Aorta (tissue), 5 donors: ENCODE data around the gene PTPRN2. TPM values are rescaled to one million over a fixed set of nuclear protein-coding genes. Genes with fewer than 3 reads are reported as not detected.
"Not testable (repeated sequence)": the region's sequence is repeated elsewhere in the genome, so short reads cannot be mapped to it uniquely, and the experiment has no call there.

ENCODE experiments used
- ATAC-seq: fragments of 200-7000 bp; cut with Tn5 transposase; one replicate; pipeline ENCODE4 v1.9.1; 2022; ENCODE audit warnings: moderate library complexity; ENCODE audit not compliant: low FRiP score
- DNase-seq, 2 donors: peaks; one replicate each; pipeline ENCODE4 v3.0.0-alpha.2; 2020
- H3K27ac ChIP-seq, 2 donors: one replicate each; pipeline ENCODE4 v1.5.1; 2013; ENCODE audit warnings: low read length in 2 of 2, mild to moderate bottlenecking in 2 of 2, moderate library complexity in 2 of 2, control low read depth in 1 of 2, inconsistent platforms in 1 of 2, low read depth in 1 of 2
- H3K27me3 ChIP-seq, 2 donors: one replicate each; pipeline ENCODE4 v1.6.1; 2013; ENCODE audit warnings: control low read depth in 1 of 2, low read length in 1 of 2, mild to moderate bottlenecking in 1 of 2, moderate library complexity in 1 of 2; ENCODE audit not compliant: insufficient read depth in 2 of 2, control insufficient read depth in 1 of 2
- H3K36me3 ChIP-seq, 2 donors: one replicate each; pipeline ENCODE4 v1.6.1; 2013; ENCODE audit warnings: control low read depth in 1 of 2, low read length in 1 of 2, mild to moderate bottlenecking in 1 of 2; ENCODE audit not compliant: insufficient read depth in 2 of 2, control insufficient read depth in 1 of 2
- H3K4me1 ChIP-seq, 2 donors: one replicate each; pipeline ENCODE4 v1.6.1; 2013; ENCODE audit warnings: low read length in 2 of 2, control low read depth in 1 of 2, mild to moderate bottlenecking in 1 of 2, moderate library complexity in 1 of 2; ENCODE audit not compliant: insufficient read depth in 2 of 2, control insufficient read depth in 1 of 2
- H3K4me3 ChIP-seq, 2 donors: one replicate each; pipeline ENCODE4 v1.5.1; 2013; ENCODE audit warnings: low read length in 2 of 2, control low read depth in 1 of 2, mild to moderate bottlenecking in 1 of 2
- H3K9me3 ChIP-seq: one replicate; pipeline ENCODE4 v1.6.1; 2013; ENCODE audit warnings: mild to moderate bottlenecking, low read length; ENCODE audit not compliant: control insufficient read depth
- WGBS, 2 donors: extraction: QIAGEN DNeasy Blood & Tissue Kit; methylation state at CpG; one replicate each; pipeline ENCODE4 v1.1.7; 2013; 5-methylcytosine and 5-hydroxymethylcytosine counted together
- intact Hi-C, 2 donors: fragments of 100-400 bp; cut with DNase I; formaldehyde crosslinking; loops; one replicate each; pipeline versions ENCODE4 v1.14.2 to v1.15.0; 2022
- polyA plus RNA-seq, 2 donors: library from polyadenylated mRNA; stranded (reverse); fragments of 200-250 nt; gene quantifications; one replicate each; pipeline ENCODE4 v1.2.3, GENCODE V29; 2013
- total RNA-seq, 2 donors: library from RNA; stranded (reverse); fragmentation: NEBNext Ultra II Directional; extraction: Animal tissue kit (Norgen Biotek cat#: 25700); gene quantifications; one replicate each; pipeline ENCODE4 v1.2.1, GENCODE V29; 2021
- donor health status: healthy with polysubstance abuse.
- donor health status: Bipolar disorder and iron deficiency.
- donor health status: DM: no; HTN: no; CAD: no.
- donor health status: DM: no; HTN: no; CAD: no.
- donor health status: DM: yes; HTN: yes; CAD: no.

The PTPRN2 gene
- total and polyA plus RNA-seq, 4 donors: 0.67 to 3.3 (median 1.4) TPM

DNA sequence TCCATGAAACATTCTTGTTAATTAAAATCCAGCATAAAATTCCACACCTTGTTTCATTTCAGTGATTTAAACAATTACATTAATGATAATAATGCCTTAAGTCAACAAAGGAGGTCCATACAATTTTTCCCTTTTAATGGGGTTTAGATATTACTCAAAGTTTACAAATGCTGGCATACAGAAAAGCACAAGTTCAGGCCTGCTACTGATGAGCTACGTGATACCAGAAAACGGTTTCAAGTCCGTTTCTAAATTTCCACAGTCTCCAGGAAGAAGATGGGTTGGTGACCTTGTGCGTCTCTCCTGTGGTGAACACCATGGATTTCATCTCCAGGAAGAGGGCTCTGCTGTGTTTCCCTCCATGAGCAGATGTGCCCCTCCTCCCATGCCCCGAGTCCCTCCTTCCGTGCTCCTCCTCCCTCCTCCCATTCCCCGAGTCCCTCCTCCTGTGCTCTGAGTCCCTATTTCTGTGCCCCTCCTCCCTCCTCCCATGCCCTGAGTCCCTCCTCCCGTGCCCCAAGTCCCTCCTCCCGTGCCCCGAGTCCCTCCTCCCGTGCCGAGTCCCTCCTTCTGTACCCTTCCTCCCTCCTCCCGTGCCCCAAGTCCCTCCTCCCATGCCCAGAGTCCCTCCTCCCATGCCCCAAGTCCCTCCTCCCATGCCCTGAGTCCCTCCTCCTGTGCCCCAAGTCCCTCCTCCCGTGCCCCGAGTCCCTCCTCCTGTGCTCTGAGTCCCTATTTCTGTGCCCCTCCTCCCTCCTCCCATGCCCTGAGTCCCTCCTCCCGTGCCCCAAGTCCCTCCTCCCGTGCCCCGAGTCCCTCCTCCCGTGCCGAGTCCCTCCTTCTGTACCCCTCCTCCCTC is 201.9 kb downstream of the PTPRN2 start:
- H3K27ac ChIP-seq, H3K36me3 ChIP-seq, H3K4me1 ChIP-seq, H3K4me3 ChIP-seq, intact Hi-C loops, H3K9me3 ChIP-seq, ATAC-seq, H3K27me3 ChIP-seq: not testable (repeated sequence)
- peak in 1 of 2 donors; percentile 28 for DNase-seq
- 84 to 91% methylated on average over 15 to 17 of the region's 20 CpGs for WGBS, 2 donors

GRCh38 chr7:158384746-158385145 is 202.9 kb downstream of the PTPRN2 start:
- Histone ChIP-seq H3K27ac (no peak overlapping the region), H3K4me1 (no peaks in the 10 kb centered on the region), H3K4me3 (no peak overlapping the region), H3K9me3 (no peaks in the 10 kb centered on the region), H3K27me3 (no peaks in the 10 kb centered on the region), H3K36me3 (no peaks in the 10 kb centered on the region)
- intact Hi-C loops: no loop called here
- 56 to 59% methylated on average over 11 of the region's 11 CpGs for WGBS, 2 donors
- DNase-seq (peak in 1 of 2 donors; percentile 32), ATAC-seq (no peak)

DNA sequence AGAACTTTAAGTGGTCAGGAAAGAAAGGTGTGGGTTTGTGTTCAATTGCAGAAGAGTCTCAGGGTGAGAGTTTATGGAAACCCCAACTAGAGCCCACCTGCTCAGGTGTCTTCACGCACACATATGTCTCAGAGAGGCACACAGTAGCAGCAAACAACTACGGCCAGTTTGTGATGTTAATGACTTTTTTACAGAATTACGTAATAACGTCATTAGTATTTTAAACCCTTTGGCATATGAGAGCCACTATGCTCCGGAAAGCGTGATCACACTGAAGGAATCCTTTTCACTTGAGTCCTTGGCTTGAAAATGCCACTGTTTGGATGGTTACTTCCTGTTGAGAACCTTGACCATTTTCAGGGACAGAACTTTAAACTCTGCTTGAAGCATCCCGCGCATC is 204.0 kb downstream of the PTPRN2 start:
- DNase-seq (no peak), ATAC-seq (no peak)
- Histone ChIP-seq H3K27ac (no peak overlapping the region), H3K36me3 (no peaks in the 10 kb centered on the region), H3K9me3 (no peaks in the 10 kb centered on the region), H3K4me3 (no peak overlapping the region), H3K27me3 (no peaks in the 10 kb centered on the region), H3K4me1 (no peaks in the 10 kb centered on the region)
- WGBS, 2 donors: 77 to 85% methylated on average over 8 of the region's 8 CpGs
- intact Hi-C loops: no loop called here

DNA sequence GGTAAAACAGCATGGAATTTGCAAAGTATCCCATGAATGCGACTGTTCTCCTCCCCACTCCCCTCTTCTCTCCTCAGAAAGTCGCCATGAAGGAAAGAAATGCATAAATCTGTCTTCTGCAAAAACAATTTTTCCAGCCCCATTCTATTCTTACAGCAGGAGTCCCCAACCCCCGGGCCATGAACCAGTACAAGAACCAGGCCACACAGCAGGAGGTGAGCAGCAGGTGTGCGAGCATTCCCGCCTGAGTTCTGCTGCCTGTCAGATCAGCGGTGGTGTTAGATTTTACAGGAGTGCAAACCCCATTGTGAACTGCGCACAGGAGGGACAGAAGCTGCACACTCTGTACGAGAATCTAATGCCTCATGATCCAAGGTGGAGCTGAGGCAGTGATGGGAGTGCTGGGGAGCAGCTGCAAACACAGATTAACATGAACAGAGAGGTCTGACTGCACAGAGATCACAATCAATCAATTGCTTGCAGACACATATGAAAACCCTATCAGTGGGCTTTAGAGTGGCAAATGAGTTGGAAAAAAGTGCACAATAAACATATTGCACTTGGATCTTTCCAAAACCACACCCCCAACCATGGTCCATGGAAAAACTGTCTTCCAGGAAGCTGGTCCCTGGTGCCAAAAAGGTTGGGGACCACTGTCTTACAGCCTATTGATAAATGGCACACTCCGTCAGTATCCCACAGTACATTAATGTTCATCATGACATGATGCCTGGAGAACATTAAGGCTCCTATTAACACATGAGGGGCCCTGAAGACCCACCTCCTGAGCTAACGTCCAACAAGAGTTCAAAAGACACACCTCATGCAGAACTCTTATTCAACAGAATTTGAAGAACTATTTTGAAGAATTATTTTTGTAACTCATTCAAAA is 205.0 kb downstream of the PTPRN2 start:
- DNase-seq (peak in 1 of 2 donors; percentile 32), ATAC-seq (no peak)
- Histone ChIP-seq H3K27ac (no peak overlapping the region), H3K27me3 (no peaks in the 10 kb centered on the region), H3K36me3 (no peaks in the 10 kb centered on the region), H3K9me3 (no peaks in the 10 kb centered on the region), H3K4me3 (no peak overlapping the region), H3K4me1 (no peaks in the 10 kb centered on the region)
- intact Hi-C loops: no loop called here
- 42 to 52% methylated on average over 10 of the region's 10 CpGs for WGBS, 2 donors

- peak in 1 of 2 donors; percentile 31 for DNase-seq
- intact Hi-C loops: no loop called here
- no peaks in the 10 kb centered on the region for H3K36me3 ChIP-seq
- no peaks in the 10 kb centered on the region for H3K9me3 ChIP-seq
- no peak for ATAC-seq
- H3K4me3 ChIP-seq: no peak overlapping the region
- WGBS, 2 donors: 85 to 96% methylated on average over 3 of the region's 3 CpGs
- no peaks in the 10 kb centered on the region for H3K4me1 ChIP-seq
- no peaks in the 10 kb centered on the region for H3K27me3 ChIP-seq
- H3K27ac ChIP-seq: no peak overlapping the region
These were observed 205.7 kb downstream of the PTPRN2 start for GRCh38 chr7:158381956-158382355.

GRCh38 chr7:158378978-158379377 is 208.6 kb downstream of the PTPRN2 start:
- Histone ChIP-seq H3K36me3 (no peaks in the 10 kb centered on the region), H3K27me3 (no peaks in the 10 kb centered on the region), H3K4me3 (no peak overlapping the region), H3K9me3 (peaks cover 2% of the 10 kb centered on the region), H3K4me1 (no peaks in the 10 kb centered on the region), H3K27ac (no peak overlapping the region)
- ATAC-seq (no peak), DNase-seq (peak in 1 of 2 donors; percentile 40)
- 79 to 82% methylated on average over 7 of the region's 7 CpGs for WGBS, 2 donors
- intact Hi-C loops: no loop called here

DNA sequence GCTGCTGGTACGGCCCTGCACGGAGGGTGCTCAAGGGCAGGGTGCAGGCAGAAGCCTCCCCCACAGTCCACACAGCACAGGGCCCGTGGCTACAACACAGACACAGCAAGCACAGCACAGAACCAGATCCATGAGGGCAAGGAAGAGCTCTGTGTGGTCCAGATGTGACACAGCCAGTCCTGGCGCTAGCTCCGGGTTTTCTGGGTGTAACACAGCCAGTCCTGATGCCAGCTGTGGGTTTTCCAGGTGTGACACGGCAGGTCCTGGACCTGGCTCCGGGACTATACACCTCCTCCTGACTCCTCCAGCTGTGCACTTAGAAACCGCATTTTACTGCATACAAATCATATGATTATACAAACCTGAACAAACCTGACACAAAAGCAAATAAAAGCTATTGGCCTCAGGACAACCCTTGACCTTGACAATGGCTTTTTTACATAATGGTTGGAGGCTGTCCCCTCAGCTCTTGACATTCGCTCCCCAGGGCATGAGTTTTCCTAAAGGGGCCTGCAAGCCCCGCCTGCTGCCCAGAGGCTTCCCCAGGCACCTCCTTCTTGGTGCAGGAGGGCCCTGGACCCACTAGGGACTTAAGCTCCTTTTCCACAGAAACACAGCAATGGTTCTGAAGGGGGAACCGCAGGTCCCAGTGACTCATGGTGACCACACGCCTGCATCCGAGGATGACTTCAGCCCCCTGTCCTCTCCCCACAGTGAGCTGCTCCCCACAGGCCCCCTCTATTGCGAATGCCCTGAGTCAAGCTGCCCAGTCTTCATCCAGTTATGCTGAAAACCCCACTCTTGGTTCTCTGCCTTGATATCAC is 209.6 kb downstream of the PTPRN2 start:
- DNase-seq: peak in 1 of 2 donors; percentile 46
- H3K36me3 ChIP-seq: no peaks in the 10 kb centered on the region
- no peaks in the 10 kb centered on the region for H3K4me1 ChIP-seq
- intact Hi-C loops: no loop called here
- no peak overlapping the region for H3K27ac ChIP-seq
- H3K27me3 ChIP-seq: no peaks in the 10 kb centered on the region
- peaks cover 2% of the 10 kb centered on the region for H3K9me3 ChIP-seq
- 65 to 74% methylated on average over 13 to 14 of the region's 14 CpGs for WGBS, 2 donors
- no peak for ATAC-seq
- H3K4me3 ChIP-seq: no peak overlapping the region

DNA sequence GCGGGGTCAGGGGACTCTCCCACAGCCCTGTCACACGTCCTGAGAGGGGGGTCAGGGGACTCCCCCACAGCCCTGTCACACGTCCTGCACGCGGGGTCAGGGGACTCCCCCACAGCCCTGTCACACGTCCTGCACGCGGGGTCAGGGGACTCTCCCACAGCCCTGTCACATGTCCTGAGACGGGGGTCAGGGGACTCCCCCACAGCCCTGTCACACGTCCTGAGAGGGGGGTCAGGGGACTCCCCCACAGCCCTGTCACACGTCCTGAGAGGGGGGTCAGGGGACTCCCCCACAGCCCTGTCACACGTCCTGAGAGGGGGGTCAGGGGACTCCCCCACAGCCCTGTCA is 210.8 kb downstream of the PTPRN2 start:
- DNase-seq, intact Hi-C loops, ATAC-seq, H3K27ac ChIP-seq, H3K4me1 ChIP-seq, H3K27me3 ChIP-seq, H3K9me3 ChIP-seq, H3K4me3 ChIP-seq, H3K36me3 ChIP-seq: not testable (repeated sequence)
- 73% methylated on average over 11 of the region's 12 CpGs; no CpG with 5 or more reads in 1 of the 2 donors for WGBS, 2 donors
